K562 (cell line): ENCODE data around the gene RXRB. TPM values are rescaled to one million over a fixed set of nuclear protein-coding genes. Genes with fewer than 3 reads are reported as not detected.

Experiments
- BCOR ChIP-seq: fragments of 450-650 bp; IDR thresholded peaks from 2 replicates; pipeline ENCODE4 v1.6.1; 2016
- CBX5 ChIP-seq: IDR thresholded peaks from 2 replicates; pipeline ENCODE4 v1.6.1; 2014; ENCODE audit warnings: low read depth, borderline replicate concordance
- CREB1 ChIP-seq, 2 experiments: sonication (generic) in 1 of 2; formaldehyde crosslinking in 1 of 2; IDR thresholded peaks; 2 replicates each; pipeline versions ENCODE4 v1.6.1 to v1.8.0; 2012 to 2022; ENCODE audit warnings: inconsistent platforms in 1 of 2, mild to moderate bottlenecking in 1 of 2, missing genetic modification reagents in 1 of 2, moderate library complexity in 1 of 2
- FOS ChIP-seq: IDR thresholded peaks from 3 replicates; pipeline ENCODE4 v1.6.1; 2011; ENCODE audit not compliant: insufficient read length; ENCODE audit errors: extremely low read depth
- FOSL1 ChIP-seq: fragments of 200-800 bp; sonication (Bioruptor generic); conservative IDR thresholded peaks from 2 replicates; pipeline ENCODE4 v1.6.1; 2016; ENCODE audit warnings: missing genetic modification characterization, missing compliant biosample characterization
- HEY1 ChIP-seq: fragments of 250-450 bp; sonication (Bioruptor Pico); IDR thresholded peaks from 2 replicates; pipeline ENCODE4 v1.5.0; 2020; ENCODE audit warnings: mild to moderate bottlenecking, moderate library complexity, borderline replicate concordance
- LCOR ChIP-seq: sonication (generic); formaldehyde crosslinking; IDR thresholded peaks from 2 replicates; pipeline ENCODE4 v1.8.0; 2022; ENCODE audit warnings: mild to moderate bottlenecking, missing genetic modification reagents
- NFATC3 ChIP-seq: fragments of 450-650 bp; IDR thresholded peaks from 2 replicates; pipeline ENCODE4 v1.6.1; 2017; ENCODE audit warnings: mild to moderate bottlenecking
- NR2C1 ChIP-seq, 2 experiments: fragments of 450-650 bp; IDR thresholded peaks; 2 replicates each; pipeline ENCODE4 v1.6.1; 2017; ENCODE audit warnings: mild to moderate bottlenecking in 2 of 2, antibody characterized with exemption in 1 of 2, inconsistent platforms in 1 of 2, missing compliant biosample characterization in 1 of 2, missing genetic modification characterization in 1 of 2
- PHB ChIP-seq: fragments of 250-450 bp; sonication (Bioruptor Pico); IDR thresholded peaks from 2 replicates; pipeline ENCODE4 v1.5.0; 2021
- PML ChIP-seq: IDR thresholded peaks from 2 replicates; pipeline ENCODE4 v1.6.1; 2012; ENCODE audit warnings: low read length, inconsistent platforms
- POLR2H ChIP-seq: IDR thresholded peaks from 2 replicates; pipeline ENCODE4 v1.6.1; 2016; ENCODE audit warnings: missing genetic modification characterization, low read depth, mild to moderate bottlenecking, control low read depth, missing compliant biosample characterization, moderate library complexity
- PPARD ChIP-seq: fragments of 250-450 bp; sonication (Bioruptor Pico); IDR thresholded peaks from 2 replicates; pipeline ENCODE4 v1.8.0; 2022; ENCODE audit warnings: inconsistent platforms, mild to moderate bottlenecking, moderate library complexity
- SP1 ChIP-seq: sonication (generic); formaldehyde crosslinking; IDR thresholded peaks from 2 replicates; pipeline ENCODE4 v1.8.1; 2022; ENCODE audit warnings: mild to moderate bottlenecking, missing genetic modification reagents
- TBL1XR1 ChIP-seq, 2 experiments: IDR thresholded peaks; 2 replicates each; pipeline ENCODE4 v1.6.1; 2012; ENCODE audit warnings: improper control_type of control experiment in 2 of 2, low read length in 2 of 2, mild to moderate bottlenecking in 1 of 2
- TCF7 ChIP-seq: sonication (generic); IDR thresholded peaks from 2 replicates; pipeline ENCODE4 v1.6.1; 2016; ENCODE audit warnings: antibody characterized with exemption, borderline replicate concordance
- THRAP3 ChIP-seq: fragments of 450-650 bp; IDR thresholded peaks from 2 replicates; pipeline ENCODE4 v1.6.1; 2016; ENCODE audit warnings: mild to moderate bottlenecking, inconsistent platforms, borderline replicate concordance
- ZNF445 ChIP-seq: fragments of 250-450 bp; sonication (Bioruptor Pico); IDR thresholded peaks from 2 replicates; pipeline ENCODE4 v1.4.0; 2020; ENCODE audit warnings: low read depth, mild to moderate bottlenecking, moderate library complexity
- polyA plus RNA-seq, 8 experiments: library from polyadenylated mRNA; depleted of rRNA in 4 of 8; stranded (reverse) in 5 of 8; unstranded in 3 of 8; fragments of >200 nt; fragmentation: Nextera tagmentation in 2 of 8; fragmentation: Illumina TruSeq in 1 of 8; extraction: Ambion mirVana in 2 of 8; extraction: Trizol in 1 of 8; gene quantifications; 2 replicates each; pipeline versions ENCODE4 v1.2.1 to v1.2.3, GENCODE V29; 2011 to 2014; ENCODE audit warnings: inconsistent platforms in 1 of 8, missing spikeins in 1 of 8
- total RNA-seq, 7 experiments: library from RNA; depleted of rRNA in 6 of 7; stranded (reverse); fragments of >200 nt in 6 of 7; fragmentation: Illumina TruSeq in 2 of 7; extraction: Trizol in 2 of 7; gene quantifications; 2 replicates each; pipeline versions ENCODE4 v1.2.1 to v1.2.3, GENCODE V29; 2011 to 2021; ENCODE audit warnings: low replicate concordance in 1 of 7
- TF ChIP-seq, protein P1 (sequence below): IDR thresholded peaks from 2 replicates; pipeline ENCODE4 v1.6.1; 2014; ENCODE audit warnings: antibody characterized with exemption
- TF ChIP-seq, protein P2 (sequence below): fragments of 450-650 bp; IDR thresholded peaks from 2 replicates; pipeline ENCODE4 v1.6.1; 2016
- TF ChIP-seq, protein P3 (sequence below), 2 experiments: fragments of 450-650 bp; conservative IDR thresholded peaks; 2 replicates each; pipeline ENCODE4 v1.6.1; 2017; ENCODE audit warnings: mild to moderate bottlenecking in 2 of 2, moderate library complexity in 2 of 2
- TF ChIP-seq, protein P4 (sequence below): fragments of 250-450 bp; sonication (Bioruptor Pico); IDR thresholded peaks from 2 replicates; pipeline ENCODE4 v1.8.0; 2021; ENCODE audit warnings: moderate library complexity, mild to moderate bottlenecking, inconsistent platforms

Gene RXRB
- total and polyA plus RNA-seq, 9 of the 15 experiments (the other 6 are each of a cell fraction or from before 2014, with no cell fraction given): 0.76 to 35.5 (median 18.4) TPM

DNA sequence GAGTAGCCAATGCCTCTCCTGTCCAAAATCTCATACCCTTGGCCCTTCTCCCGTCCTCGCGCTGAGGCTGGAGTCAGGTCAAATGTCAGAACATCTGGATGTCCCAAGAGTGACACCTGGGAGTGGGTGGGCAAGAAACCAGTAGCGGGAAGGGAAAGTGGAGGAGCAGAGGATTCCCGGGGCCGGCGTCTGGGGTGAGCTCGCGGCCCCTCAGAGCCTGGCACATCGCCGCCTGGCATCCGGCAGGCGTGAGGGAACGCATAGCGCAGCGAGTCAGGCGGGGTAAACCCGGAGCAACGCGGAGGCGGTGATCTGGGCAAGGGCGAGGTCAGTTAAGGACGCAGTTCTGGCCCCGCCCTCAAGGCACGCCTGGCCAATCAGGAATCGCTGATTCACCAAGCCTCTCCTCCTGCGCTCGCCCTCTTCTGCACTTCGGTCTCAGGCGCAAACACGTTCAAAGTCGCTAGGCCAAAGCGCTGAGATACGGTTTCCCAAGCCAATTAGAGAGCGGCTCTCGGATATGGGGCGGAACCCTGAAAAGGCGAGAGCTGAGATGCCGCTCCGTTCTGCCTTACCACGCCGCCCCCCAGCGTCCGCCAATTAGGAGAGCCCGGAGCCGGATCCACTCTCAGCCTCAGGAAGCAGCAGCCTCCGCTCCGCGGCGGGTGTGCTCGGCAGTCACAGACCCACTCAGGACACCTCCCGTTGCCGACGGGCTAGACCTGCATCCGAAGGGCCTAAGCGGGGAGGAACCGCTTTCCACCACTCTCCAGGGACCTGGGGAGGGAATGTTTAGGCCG is 48.7 kb upstream of the RXRB start (continued):
- peak; percentile 70 for TF ChIP-seq CREB1 (IDR thresholded peaks at IDR 0.05)
- TF ChIP-seq CREB1 (CRISPR knock-in tag; IDR thresholded peaks at IDR 0.05): 0 out of 2 replicates have a peak, but pooled peaks have one; percentile 58
- no peak for TF ChIP-seq PPARD (CRISPR knock-in tag)
- TF ChIP-seq CBX5: no peak
- 0 out of 2 replicates have a peak, but pooled peaks have one; percentile 50 for TF ChIP-seq PHB (CRISPR knock-in tag)
- TF ChIP-seq, protein P1, sequence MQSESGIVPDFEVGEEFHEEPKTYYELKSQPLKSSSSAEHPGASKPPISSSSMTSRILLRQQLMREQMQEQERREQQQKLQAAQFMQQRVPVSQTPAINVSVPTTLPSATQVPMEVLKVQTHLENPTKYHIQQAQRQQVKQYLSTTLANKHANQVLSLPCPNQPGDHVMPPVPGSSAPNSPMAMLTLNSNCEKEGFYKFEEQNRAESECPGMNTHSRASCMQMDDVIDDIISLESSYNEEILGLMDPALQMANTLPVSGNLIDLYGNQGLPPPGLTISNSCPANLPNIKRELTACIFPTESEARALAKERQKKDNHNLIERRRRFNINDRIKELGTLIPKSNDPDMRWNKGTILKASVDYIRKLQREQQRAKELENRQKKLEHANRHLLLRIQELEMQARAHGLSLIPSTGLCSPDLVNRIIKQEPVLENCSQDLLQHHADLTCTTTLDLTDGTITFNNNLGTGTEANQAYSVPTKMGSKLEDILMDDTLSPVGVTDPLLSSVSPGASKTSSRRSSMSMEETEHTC: peak; percentile 25; the same call in 1 of the 2 replicates
- TF ChIP-seq NFATC3: no peak
- TF ChIP-seq FOSL1: peak; percentile 31; the same call in 1 of the 2 replicates
- TF ChIP-seq TBL1XR1 (IDR thresholded peaks at IDR 0.05; ENCODE audit: low read length in 2 of 2): no peak; a peak in 1 of 4 replicates
- TF ChIP-seq, protein P2, sequence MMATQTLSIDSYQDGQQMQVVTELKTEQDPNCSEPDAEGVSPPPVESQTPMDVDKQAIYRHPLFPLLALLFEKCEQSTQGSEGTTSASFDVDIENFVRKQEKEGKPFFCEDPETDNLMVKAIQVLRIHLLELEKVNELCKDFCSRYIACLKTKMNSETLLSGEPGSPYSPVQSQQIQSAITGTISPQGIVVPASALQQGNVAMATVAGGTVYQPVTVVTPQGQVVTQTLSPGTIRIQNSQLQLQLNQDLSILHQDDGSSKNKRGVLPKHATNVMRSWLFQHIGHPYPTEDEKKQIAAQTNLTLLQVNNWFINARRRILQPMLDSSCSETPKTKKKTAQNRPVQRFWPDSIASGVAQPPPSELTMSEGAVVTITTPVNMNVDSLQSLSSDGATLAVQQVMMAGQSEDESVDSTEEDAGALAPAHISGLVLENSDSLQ: peak; percentile 98
- peak; percentile 14; the same call in 1 of the 2 replicates for TF ChIP-seq ZNF445 (CRISPR knock-in tag)
- peak; percentile 73 for TF ChIP-seq FOS
- TF ChIP-seq TCF7: 0 out of 2 replicates have a peak, but pooled peaks have one; percentile 13
- TF ChIP-seq HEY1 (CRISPR knock-in tag): peak; percentile 79; the same call in 1 of the 2 replicates
- TF ChIP-seq, protein P3, sequence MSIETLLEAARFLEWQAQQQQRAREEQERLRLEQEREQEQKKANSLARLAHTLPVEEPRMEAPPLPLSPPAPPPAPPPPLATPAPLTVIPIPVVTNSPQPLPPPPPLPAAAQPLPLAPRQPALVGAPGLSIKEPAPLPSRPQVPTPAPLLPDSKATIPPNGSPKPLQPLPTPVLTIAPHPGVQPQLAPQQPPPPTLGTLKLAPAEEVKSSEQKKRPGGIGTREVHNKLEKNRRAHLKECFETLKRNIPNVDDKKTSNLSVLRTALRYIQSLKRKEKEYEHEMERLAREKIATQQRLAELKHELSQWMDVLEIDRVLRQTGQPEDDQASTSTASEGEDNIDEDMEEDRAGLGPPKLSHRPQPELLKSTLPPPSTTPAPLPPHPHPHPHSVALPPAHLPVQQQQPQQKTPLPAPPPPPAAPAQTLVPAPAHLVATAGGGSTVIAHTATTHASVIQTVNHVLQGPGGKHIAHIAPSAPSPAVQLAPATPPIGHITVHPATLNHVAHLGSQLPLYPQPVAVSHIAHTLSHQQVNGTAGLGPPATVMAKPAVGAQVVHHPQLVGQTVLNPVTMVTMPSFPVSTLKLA (conservative IDR thresholded peaks at IDR 0.05): peak; percentile 49 to 78
- no peak; the same call in 1 of the 2 replicates for TF ChIP-seq THRAP3
- TF ChIP-seq SP1 (CRISPR knock-in tag): peak; percentile 94
- peak; percentile 69 for TF ChIP-seq PML
- TF ChIP-seq LCOR: peak; percentile 80
- TF ChIP-seq BCOR: peak; percentile 32; the same call in 1 of the 2 replicates
- peak; percentile 91 for TF ChIP-seq POLR2H (tag)
- TF ChIP-seq, protein P4, sequence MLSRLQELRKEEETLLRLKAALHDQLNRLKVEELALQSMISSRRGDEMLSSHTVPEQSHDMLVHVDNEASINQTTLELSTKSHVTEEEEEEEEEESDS (CRISPR knock-in tag): no peak
- peak; percentile 58 for TF ChIP-seq NR2C1 (IDR thresholded peaks at IDR 0.05)
- peak; percentile 77 for TF ChIP-seq NR2C1 (tag; IDR thresholded peaks at IDR 0.05)
